DOHH2 (cell line): ENCODE measurements around the gene C10orf105.

Experiments
- H3F3A ChIP-seq: fragments of 200-600 bp; sonication (generic), shearing (Covaris generic); 2 replicates; pipeline ENCODE4 v1.6.0; 2016; ENCODE audit warnings: antibody characterized with exemption, mild to moderate bottlenecking; ENCODE audit not compliant: control insufficient read depth, insufficient read depth
- H3K27ac ChIP-seq: fragments of 200-600 bp; sonication (generic); 2 replicates; pipeline ENCODE4 v1.5.1; 2014; ENCODE audit warnings: low read depth, mild to moderate bottlenecking, low read length, moderate library complexity
- H3K27me3 ChIP-seq: fragments of 200-600 bp; sonication (generic); 2 replicates; pipeline ENCODE4 v1.6.1; 2014; ENCODE audit warnings: mild to moderate bottlenecking, low read length, mixed read lengths; ENCODE audit not compliant: control insufficient read depth
- H3K36me3 ChIP-seq: fragments of 200-600 bp; sonication (generic); 2 replicates; pipeline ENCODE4 v1.6.1; 2014; ENCODE audit warnings: mild to moderate bottlenecking, low read length, moderate library complexity, mixed read lengths; ENCODE audit not compliant: control insufficient read depth
- H3K4me1 ChIP-seq: fragments of 200-600 bp; sonication (generic); 2 replicates; pipeline ENCODE4 v1.6.1; 2014; ENCODE audit warnings: mild to moderate bottlenecking, low read length, mixed read lengths; ENCODE audit not compliant: control insufficient read depth
- H3K4me2 ChIP-seq: fragments of 200-600 bp; sonication (generic); 2 replicates; pipeline ENCODE4 v1.6.0; 2014; ENCODE audit warnings: mild to moderate bottlenecking, low read length, moderate library complexity
- H3K4me3 ChIP-seq: fragments of 200-600 bp; sonication (generic); 2 replicates; pipeline ENCODE4 v1.5.1; 2014; ENCODE audit warnings: mild to moderate bottlenecking, low read length, mixed read lengths
- H3K79me2 ChIP-seq: fragments of 200-600 bp; sonication (generic); 2 replicates; pipeline ENCODE4 v1.6.1; 2014; ENCODE audit warnings: mild to moderate bottlenecking, low read length, mixed read lengths; ENCODE audit not compliant: control insufficient read depth
- H3K9me2 ChIP-seq: fragments of 200-600 bp; sonication (generic); replicated peaks from 2 replicates; pipeline ENCODE4 v1.6.1; 2014; ENCODE audit warnings: mild to moderate bottlenecking, low read length, mixed read lengths; ENCODE audit not compliant: control insufficient read depth
- H3K9me3 ChIP-seq: fragments of 200-600 bp; sonication (generic); 2 replicates; pipeline ENCODE4 v1.6.1; 2014; ENCODE audit warnings: antibody characterized with exemption, low read length, mixed read lengths; ENCODE audit not compliant: control insufficient read depth, insufficient read depth
- H4K20me1 ChIP-seq: fragments of 200-600 bp; sonication (generic); 2 replicates; pipeline ENCODE4 v1.6.0; 2014; ENCODE audit warnings: low read depth, mild to moderate bottlenecking, antibody characterized with exemption, low read length, moderate library complexity; ENCODE audit not compliant: control insufficient read depth, insufficient read depth
- EZH2phosphoT487 ChIP-seq: fragments of 200-600 bp; sonication (generic); IDR thresholded peaks from 2 replicates; pipeline ENCODE4 v1.6.1; 2017; ENCODE audit warnings: borderline replicate concordance, mild to moderate bottlenecking, antibody characterized with exemption, low read length, moderate library complexity, mixed read lengths
- TF ChIP-seq, protein P1 (sequence below): fragments of 200-600 bp; sonication (generic); IDR thresholded peaks from one replicate; pipeline ENCODE4 v1.5.1; 2014; ENCODE audit warnings: antibody characterized with exemption, mild to moderate bottlenecking, low read depth, low read length; ENCODE audit not compliant: poor library complexity, severe bottlenecking

C10orf105 gene

DNA sequence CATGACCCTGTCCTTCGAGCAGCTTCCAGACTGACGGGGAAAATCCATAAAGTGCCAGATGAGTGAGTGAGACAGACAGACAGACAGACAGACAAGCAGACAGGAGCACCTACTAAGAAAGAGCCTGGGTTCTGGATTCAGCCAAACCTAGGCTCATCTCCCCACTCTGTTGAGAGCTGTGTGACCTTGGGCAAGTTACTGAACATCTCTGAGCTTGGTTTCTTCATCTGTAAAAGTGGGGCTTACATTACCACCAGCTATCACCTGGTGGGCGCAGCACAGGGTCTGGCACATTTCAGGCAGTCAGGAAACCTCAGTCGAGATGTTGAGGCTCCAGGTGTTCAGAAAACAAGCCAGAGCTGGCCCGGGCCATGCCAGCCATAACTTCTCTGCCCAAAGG is 37.6 kb downstream of the C10orf105 start:
- Histone ChIP-seq H3K4me3 (no peak overlapping the region), H3K27me3 (no peaks in the 10 kb centered on the region), H3K27ac (no peak overlapping the region), H3K4me1 (peaks cover 6% of the 10 kb centered on the region; the same call in 1 of the 2 replicates), H3K4me2 (no peak overlapping the region), H3K9me3 (no peaks in the 10 kb centered on the region), H3K79me2 (no peaks in the 10 kb centered on the region), H3K9me2 (no peaks in the 10 kb centered on the region), H4K20me1 (no peaks in the 10 kb centered on the region), H3F3A (no peaks in the 10 kb centered on the region), H3K36me3 (no peaks in the 10 kb centered on the region)
- no peak for TF ChIP-seq EZH2phosphoT487
- TF ChIP-seq, protein P1, sequence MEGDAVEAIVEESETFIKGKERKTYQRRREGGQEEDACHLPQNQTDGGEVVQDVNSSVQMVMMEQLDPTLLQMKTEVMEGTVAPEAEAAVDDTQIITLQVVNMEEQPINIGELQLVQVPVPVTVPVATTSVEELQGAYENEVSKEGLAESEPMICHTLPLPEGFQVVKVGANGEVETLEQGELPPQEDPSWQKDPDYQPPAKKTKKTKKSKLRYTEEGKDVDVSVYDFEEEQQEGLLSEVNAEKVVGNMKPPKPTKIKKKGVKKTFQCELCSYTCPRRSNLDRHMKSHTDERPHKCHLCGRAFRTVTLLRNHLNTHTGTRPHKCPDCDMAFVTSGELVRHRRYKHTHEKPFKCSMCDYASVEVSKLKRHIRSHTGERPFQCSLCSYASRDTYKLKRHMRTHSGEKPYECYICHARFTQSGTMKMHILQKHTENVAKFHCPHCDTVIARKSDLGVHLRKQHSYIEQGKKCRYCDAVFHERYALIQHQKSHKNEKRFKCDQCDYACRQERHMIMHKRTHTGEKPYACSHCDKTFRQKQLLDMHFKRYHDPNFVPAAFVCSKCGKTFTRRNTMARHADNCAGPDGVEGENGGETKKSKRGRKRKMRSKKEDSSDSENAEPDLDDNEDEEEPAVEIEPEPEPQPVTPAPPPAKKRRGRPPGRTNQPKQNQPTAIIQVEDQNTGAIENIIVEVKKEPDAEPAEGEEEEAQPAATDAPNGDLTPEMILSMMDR: no peak

DNA sequence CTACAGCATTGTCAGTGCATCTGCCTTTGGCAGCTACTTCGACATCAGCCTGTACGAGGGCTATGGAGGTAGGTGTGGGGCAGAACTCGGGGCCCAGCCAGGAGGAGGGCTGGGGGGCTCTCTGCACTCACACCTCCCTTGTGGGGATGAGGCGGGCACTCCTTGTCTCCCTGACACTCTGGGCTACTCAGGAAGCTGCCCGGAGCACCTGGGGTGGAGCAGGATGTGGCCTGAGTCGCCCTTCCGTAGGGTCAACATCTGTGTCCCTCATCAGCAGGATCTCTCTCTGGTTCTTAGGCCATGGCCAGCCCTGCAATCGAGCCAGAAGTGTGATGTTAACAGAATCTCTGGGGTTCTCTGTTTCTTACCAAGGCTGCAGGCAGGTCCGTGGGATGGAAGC is 40.2 kb downstream of the C10orf105 start:
- H3K79me2 ChIP-seq: no peaks in the 10 kb centered on the region
- H3K9me3 ChIP-seq: no peaks in the 10 kb centered on the region
- H3K4me1 ChIP-seq: peaks cover 4% of the 10 kb centered on the region; the same call in 1 of the 2 replicates
- no peak overlapping the region for H3K4me3 ChIP-seq
- no peak overlapping the region for H3K27ac ChIP-seq
- no peak overlapping the region for H3K4me2 ChIP-seq
- H3K9me2 ChIP-seq: no peaks in the 10 kb centered on the region
- no peaks in the 10 kb centered on the region for H3F3A ChIP-seq
- H4K20me1 ChIP-seq: no peaks in the 10 kb centered on the region
- no peaks in the 10 kb centered on the region for H3K27me3 ChIP-seq
- no peaks in the 10 kb centered on the region for H3K36me3 ChIP-seq
- TF ChIP-seq, protein P1: no peak
- TF ChIP-seq EZH2phosphoT487: no peak

DNA sequence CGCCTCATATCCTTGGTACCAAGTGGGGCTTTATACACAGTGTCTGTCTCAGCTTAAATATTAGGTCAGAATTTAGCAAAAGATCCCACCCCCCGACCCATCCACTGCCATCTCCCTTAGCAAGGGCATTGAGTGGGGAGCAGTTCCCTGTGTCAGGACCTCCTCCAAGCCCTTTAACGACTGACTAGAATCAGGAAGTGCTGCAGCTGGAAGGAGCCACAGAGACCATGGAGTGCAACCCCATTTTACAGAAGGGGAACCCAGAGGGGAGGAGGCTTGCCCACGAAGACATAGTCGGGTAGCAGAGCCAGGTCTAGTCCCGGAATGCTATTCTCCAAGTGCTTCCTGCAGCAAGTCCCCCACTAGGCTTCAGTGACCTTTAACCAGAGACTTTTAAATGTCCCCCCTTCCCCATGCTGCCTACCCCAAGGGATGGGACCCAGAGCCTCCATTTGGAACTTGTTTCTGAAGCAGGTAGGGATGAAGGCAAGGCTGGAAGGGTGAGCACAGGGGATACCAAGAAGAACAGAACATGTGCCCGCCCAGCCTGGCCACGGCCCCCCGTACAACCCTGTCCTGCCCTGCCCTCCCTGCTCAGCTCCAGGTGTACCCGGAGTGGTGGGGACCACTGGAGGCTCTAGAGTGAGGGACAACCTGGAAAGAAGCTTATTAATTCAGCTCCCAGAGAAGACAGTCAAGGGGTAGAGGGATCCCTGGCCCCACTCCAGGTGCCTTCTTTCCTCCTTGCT is 41.3 kb downstream of the C10orf105 start:
- Histone ChIP-seq H3K9me2 (no peaks in the 10 kb centered on the region), H3K27ac (no peak overlapping the region), H4K20me1 (no peaks in the 10 kb centered on the region), H3K36me3 (no peaks in the 10 kb centered on the region), H3K79me2 (no peaks in the 10 kb centered on the region), H3K27me3 (no peaks in the 10 kb centered on the region), H3F3A (no peaks in the 10 kb centered on the region), H3K9me3 (no peaks in the 10 kb centered on the region), H3K4me3 (no peak overlapping the region), H3K4me2 (no peak overlapping the region), H3K4me1 (peaks cover 1% of the 10 kb centered on the region)
- TF ChIP-seq EZH2phosphoT487: no peak
- TF ChIP-seq, protein P1: no peak
